ENCODE measurements around the gene PUS1.

GRCh38 chr12:131983554-131983953 lies 54.5 kb downstream of the PUS1 start:
- no peak for TF ChIP-seq CTCF (IDR thresholded peaks at IDR 0.05; ENCODE audit: poor library complexity)
- no peak for TF ChIP-seq EZH2 (IDR thresholded peaks at IDR 0.05; ENCODE audit: borderline replicate concordance)

Data from hepatocyte (in vitro differentiated cells).